ENCODE measurements around the gene VWA8.
A peak's percentile ranks its signal among the peaks of the same experiment; 100 is the strongest.

VWA8 gene

GRCh38 chr13:41851351-41851750, 109.6 kb downstream of the VWA8 start:
- TF ChIP-seq CSDC2 (CRISPR knock-in tag; IDR thresholded peaks at IDR 0.05), result no peak
- no peak for TF ChIP-seq ARNTL (CRISPR knock-in tag; IDR thresholded peaks at IDR 0.05; ENCODE audit: borderline replicate concordance, low read depth)
- no peak for TF ChIP-seq BACH2 (CRISPR knock-in tag; IDR thresholded peaks at IDR 0.05; ENCODE audit: borderline replicate concordance)
- TF ChIP-seq ZNF565 (CRISPR knock-in tag; conservative IDR thresholded peaks at IDR 0.05; ENCODE audit: low read depth), result no peak
- TF ChIP-seq ESRRG (CRISPR knock-in tag; IDR thresholded peaks at IDR 0.05), result no peak
- TF ChIP-seq ZNF70 (CRISPR knock-in tag; IDR thresholded peaks at IDR 0.05), result no peak
- TF ChIP-seq TCF4 (CRISPR knock-in tag; IDR thresholded peaks at IDR 0.05; ENCODE audit: borderline replicate concordance), result no peak
- no peak for TF ChIP-seq SNAI2 (CRISPR knock-in tag; IDR thresholded peaks at IDR 0.05)
- TF ChIP-seq ZC3H10 (CRISPR knock-in tag; IDR thresholded peaks at IDR 0.05), result no peak
- no peak for ATAC-seq

- ATAC-seq, result no peak
- TF ChIP-seq CSDC2 (CRISPR knock-in tag; IDR thresholded peaks at IDR 0.05), result no peak
- no peak for TF ChIP-seq ARNTL (CRISPR knock-in tag; IDR thresholded peaks at IDR 0.05; ENCODE audit: borderline replicate concordance, low read depth)
- TF ChIP-seq TOX (CRISPR knock-in tag; IDR thresholded peaks at IDR 0.05; ENCODE audit: borderline replicate concordance), result no peak
- peak; percentile 12; the same call in 1 of the 2 replicates for TF ChIP-seq ISL1 (CRISPR knock-in tag; IDR thresholded peaks at IDR 0.05)
- no peak for TF ChIP-seq POU6F1 (CRISPR knock-in tag; IDR thresholded peaks at IDR 0.05; ENCODE audit: borderline replicate concordance, low read depth)
- no peak for TF ChIP-seq OSR1 (CRISPR knock-in tag; IDR thresholded peaks at IDR 0.05)
- no peak for TF ChIP-seq RARB (CRISPR knock-in tag; IDR thresholded peaks at IDR 0.05)
- no peak for TF ChIP-seq ZC3H10 (CRISPR knock-in tag; IDR thresholded peaks at IDR 0.05)
- TF ChIP-seq BACH2 (CRISPR knock-in tag; IDR thresholded peaks at IDR 0.05; ENCODE audit: borderline replicate concordance), result no peak
Observed at GRCh38 chr13:41848435-41849255, 112.3 kb downstream of the VWA8 start.

- ATAC-seq, result no peak
- TF ChIP-seq POU6F1 (CRISPR knock-in tag; IDR thresholded peaks at IDR 0.05; ENCODE audit: borderline replicate concordance, low read depth) (no peak), SNAI2 (CRISPR knock-in tag; IDR thresholded peaks at IDR 0.05) (no peak), OSR1 (CRISPR knock-in tag; IDR thresholded peaks at IDR 0.05) (no peak), ARNTL (CRISPR knock-in tag; IDR thresholded peaks at IDR 0.05; ENCODE audit: borderline replicate concordance, low read depth) (no peak), ESRRG (CRISPR knock-in tag; IDR thresholded peaks at IDR 0.05) (no peak), CSRNP3 (CRISPR knock-in tag; IDR thresholded peaks at IDR 0.05) (no peak), CSDC2 (CRISPR knock-in tag; IDR thresholded peaks at IDR 0.05) (no peak), ZFP30 (CRISPR knock-in tag; IDR thresholded peaks at IDR 0.05) (no peak), PPARA (CRISPR knock-in tag; IDR thresholded peaks at IDR 0.05; ENCODE audit: borderline replicate concordance) (no peak), ZNF70 (CRISPR knock-in tag; IDR thresholded peaks at IDR 0.05) (no peak)
Observed at GRCh38 chr13:41847216-41847615, 113.7 kb downstream of the VWA8 start.

GRCh38 chr13:41842036-41842620, 118.8 kb downstream of the VWA8 start:
- no peak for TF ChIP-seq CSRNP3 (CRISPR knock-in tag; IDR thresholded peaks at IDR 0.05)
- no peak for TF ChIP-seq ZNF8 (CRISPR knock-in tag; IDR thresholded peaks at IDR 0.05)
- TF ChIP-seq CREB5 (CRISPR knock-in tag; IDR thresholded peaks at IDR 0.05; ENCODE audit: low read depth), result no peak
- TF ChIP-seq ESRRG (CRISPR knock-in tag; IDR thresholded peaks at IDR 0.05), result no peak
- TF ChIP-seq ISL1 (CRISPR knock-in tag; IDR thresholded peaks at IDR 0.05), result peak; percentile 57
- no peak for TF ChIP-seq RARB (CRISPR knock-in tag; IDR thresholded peaks at IDR 0.05)
- no peak for TF ChIP-seq OSR1 (CRISPR knock-in tag; IDR thresholded peaks at IDR 0.05)
- no peak for TF ChIP-seq TSHZ2 (CRISPR knock-in tag; IDR thresholded peaks at IDR 0.05)
- peak; percentile 68 for ATAC-seq
